Measurements from ENCODE around the gene KRTAP5-4.
"Not testable (repeated sequence)": the region's sequence is repeated elsewhere in the genome, so short reads cannot be mapped to it uniquely, and the experiment has no call there.

Gene KRTAP5-4

GRCh38 chr11:1603629-1604028, 18.3 kb downstream of the KRTAP5-4 start:
- Histone ChIP-seq H3K14ac (ENCODE audit: low read length in 2 of 2) (no peak overlapping the region), H3K36me3 (ENCODE audit: control insufficient read depth in 1 of 2, insufficient read depth in 2 of 2, low read depth in 1 of 2, low read length in 2 of 2) (no peaks in the 10 kb centered on the region), H3K27me3 (ENCODE audit: control insufficient read depth in 1 of 2, insufficient read depth in 1 of 2, low read length in 2 of 2) (peaks cover 72 to 86% of the 10 kb centered on the region in 2 experiments), H3K4ac (ENCODE audit: low read depth in 1 of 2, low read length in 2 of 2) (no peak overlapping the region), H2BK15ac (ENCODE audit: low read depth, poor library complexity, severe bottlenecking) (no peak overlapping the region), H4K8ac (ENCODE audit: low read length) (no peak overlapping the region), H3K4me3 (ENCODE audit: insufficient read depth in 1 of 2, low read depth in 1 of 2, low read length in 2 of 2) (no peak overlapping the region), H4K91ac (ENCODE audit: low read length) (no peak overlapping the region), H3K4me1 (ENCODE audit: control insufficient read depth, insufficient read depth, low read depth, low read length) (peaks cover 2% of the 10 kb centered on the region), H3K79me1 (replicated peaks; ENCODE audit: low read length, poor library complexity, severe bottlenecking) (no peaks in the 10 kb centered on the region), H2AK5ac (ENCODE audit: low read length, severe bottlenecking) (no peak overlapping the region), H2BK120ac (ENCODE audit: low read depth, low read length) (no peak overlapping the region), H2AFZ (ENCODE audit: low read depth, low read length) (no peak overlapping the region), H2BK5ac (ENCODE audit: low read depth, low read length, poor library complexity, severe bottlenecking) (no peak overlapping the region), H3K4me2 (ENCODE audit: low read length, poor library complexity, severe bottlenecking) (no peak overlapping the region), H3K9me3 (ENCODE audit: control insufficient read depth, low read length) (no peaks in the 10 kb centered on the region), H2BK12ac (ENCODE audit: low read length in 2 of 2) (no peak overlapping the region), H3K27ac (ENCODE audit: low read length, poor library complexity, severe bottlenecking) (no peak overlapping the region), H3K18ac (ENCODE audit: low read depth in 1 of 2, low read length in 2 of 2) (no peak overlapping the region), H3K9ac (ENCODE audit: low read length) (no peak overlapping the region), H3K23ac (ENCODE audit: low read length in 2 of 2) (no peak overlapping the region)
- no peak for DNase-seq
- 74% methylated on average over 1 of the region's 1 CpG for WGBS

- peaks cover 71 to 80% of the 10 kb centered on the region in 2 experiments for H3K27me3 ChIP-seq (ENCODE audit: control insufficient read depth in 1 of 2, insufficient read depth in 1 of 2, low read length in 2 of 2)
- not testable (repeated sequence) for H3K14ac ChIP-seq (ENCODE audit: low read length in 2 of 2); H3K23ac ChIP-seq (ENCODE audit: low read length in 2 of 2); H4K91ac ChIP-seq (ENCODE audit: low read length); H3K4ac ChIP-seq (ENCODE audit: low read depth in 1 of 2, low read length in 2 of 2); H2BK12ac ChIP-seq (ENCODE audit: low read length in 2 of 2); H3K36me3 ChIP-seq (ENCODE audit: control insufficient read depth in 1 of 2, insufficient read depth in 2 of 2, low read depth in 1 of 2, low read length in 2 of 2); H2BK5ac ChIP-seq (ENCODE audit: low read depth, low read length, poor library complexity, severe bottlenecking); H2BK15ac ChIP-seq (ENCODE audit: low read depth, poor library complexity, severe bottlenecking); H3K4me2 ChIP-seq (ENCODE audit: low read length, poor library complexity, severe bottlenecking); H3K27ac ChIP-seq (ENCODE audit: low read length, poor library complexity, severe bottlenecking); DNase-seq; H3K9me3 ChIP-seq (ENCODE audit: control insufficient read depth, low read length); H4K8ac ChIP-seq (ENCODE audit: low read length); H3K4me1 ChIP-seq (ENCODE audit: control insufficient read depth, insufficient read depth, low read depth, low read length); H3K18ac ChIP-seq (ENCODE audit: low read depth in 1 of 2, low read length in 2 of 2); H3K79me1 ChIP-seq (replicated peaks; ENCODE audit: low read length, poor library complexity, severe bottlenecking); H3K4me3 ChIP-seq (ENCODE audit: insufficient read depth in 1 of 2, low read depth in 1 of 2, low read length in 2 of 2); H2AK5ac ChIP-seq (ENCODE audit: low read length, severe bottlenecking); H3K9ac ChIP-seq (ENCODE audit: low read length); H2BK120ac ChIP-seq (ENCODE audit: low read depth, low read length); H2AFZ ChIP-seq (ENCODE audit: low read depth, low read length)
- WGBS: 85% methylated on average over 3 of the region's 3 CpGs
These were observed 20.3 kb downstream of the KRTAP5-4 start for GRCh38 chr11:1601663-1602062.

- H3K9me3 ChIP-seq (ENCODE audit: control insufficient read depth, low read length): no peaks in the 10 kb centered on the region
These were observed 21.3 kb downstream of the KRTAP5-4 start for GRCh38 chr11:1600626-1601025.

GRCh38 chr11:1598816-1599215, 23.1 kb downstream of the KRTAP5-4 start:
- Histone ChIP-seq H3K79me1 (replicated peaks; ENCODE audit: low read length, poor library complexity, severe bottlenecking) (no peaks in the 10 kb centered on the region), H2BK5ac (ENCODE audit: low read depth, low read length, poor library complexity, severe bottlenecking) (no peak overlapping the region), H3K4me3 (ENCODE audit: insufficient read depth in 1 of 2, low read depth in 1 of 2, low read length in 2 of 2) (no peak overlapping the region), H3K18ac (ENCODE audit: low read depth in 1 of 2, low read length in 2 of 2) (no peak overlapping the region), H3K14ac (ENCODE audit: low read length in 2 of 2) (no peak overlapping the region), H2AFZ (ENCODE audit: low read depth, low read length) (no peak overlapping the region), H3K4me2 (ENCODE audit: low read length, poor library complexity, severe bottlenecking) (no peak overlapping the region), H2BK12ac (ENCODE audit: low read length in 2 of 2) (no peak overlapping the region), H4K8ac (ENCODE audit: low read length) (no peak overlapping the region), H3K36me3 (ENCODE audit: control insufficient read depth in 1 of 2, insufficient read depth in 2 of 2, low read depth in 1 of 2, low read length in 2 of 2) (no peaks in the 10 kb centered on the region), H4K91ac (ENCODE audit: low read length) (no peak overlapping the region), H3K27ac (ENCODE audit: low read length, poor library complexity, severe bottlenecking) (no peak overlapping the region), H3K4me1 (ENCODE audit: control insufficient read depth, insufficient read depth, low read depth, low read length) (no peaks in the 10 kb centered on the region), H3K9ac (ENCODE audit: low read length) (no peak overlapping the region), H3K23ac (ENCODE audit: low read length in 2 of 2) (no peak overlapping the region), H3K9me3 (ENCODE audit: control insufficient read depth, low read length) (no peaks in the 10 kb centered on the region), H3K27me3 (ENCODE audit: control insufficient read depth in 1 of 2, insufficient read depth in 1 of 2, low read length in 2 of 2) (peaks cover 58 to 83% of the 10 kb centered on the region in 2 experiments), H2BK120ac (ENCODE audit: low read depth, low read length) (no peak overlapping the region), H2AK5ac (ENCODE audit: low read length, severe bottlenecking) (no peak overlapping the region), H2BK15ac (ENCODE audit: low read depth, poor library complexity, severe bottlenecking) (no peak overlapping the region), H3K4ac (ENCODE audit: low read depth in 1 of 2, low read length in 2 of 2) (no peak overlapping the region)
- WGBS: 40% methylated on average over 1 of the region's 6 CpGs
- no peak for DNase-seq

More at GRCh38 chr11:1600626-1601025, 21.3 kb downstream of the KRTAP5-4 start:
- Histone ChIP-seq H3K36me3 (ENCODE audit: control insufficient read depth in 1 of 2, insufficient read depth in 2 of 2, low read depth in 1 of 2, low read length in 2 of 2) (no peaks in the 10 kb centered on the region), H2BK5ac (ENCODE audit: low read depth, low read length, poor library complexity, severe bottlenecking) (no peak overlapping the region), H2BK12ac (ENCODE audit: low read length in 2 of 2) (no peak overlapping the region), H2BK120ac (ENCODE audit: low read depth, low read length) (no peak overlapping the region), H2AK5ac (ENCODE audit: low read length, severe bottlenecking) (no peak overlapping the region), H3K9ac (ENCODE audit: low read length) (no peak overlapping the region), H3K14ac (ENCODE audit: low read length in 2 of 2) (no peak overlapping the region), H3K4ac (ENCODE audit: low read depth in 1 of 2, low read length in 2 of 2) (no peak overlapping the region), H3K27ac (ENCODE audit: low read length, poor library complexity, severe bottlenecking) (no peak overlapping the region), H3K4me3 (ENCODE audit: insufficient read depth in 1 of 2, low read depth in 1 of 2, low read length in 2 of 2) (no peak overlapping the region), H4K8ac (ENCODE audit: low read length) (no peak overlapping the region), H2BK15ac (ENCODE audit: low read depth, poor library complexity, severe bottlenecking) (no peak overlapping the region), H3K4me2 (ENCODE audit: low read length, poor library complexity, severe bottlenecking) (no peak overlapping the region), H3K4me1 (ENCODE audit: control insufficient read depth, insufficient read depth, low read depth, low read length) (no peaks in the 10 kb centered on the region), H3K79me1 (replicated peaks; ENCODE audit: low read length, poor library complexity, severe bottlenecking) (no peaks in the 10 kb centered on the region), H2AFZ (ENCODE audit: low read depth, low read length) (no peak overlapping the region), H3K23ac (ENCODE audit: low read length in 2 of 2) (no peak overlapping the region), H4K91ac (ENCODE audit: low read length) (no peak overlapping the region), H3K27me3 (ENCODE audit: control insufficient read depth in 1 of 2, insufficient read depth in 1 of 2, low read length in 2 of 2) (peaks cover 71 to 80% of the 10 kb centered on the region in 2 experiments), H3K18ac (ENCODE audit: low read depth in 1 of 2, low read length in 2 of 2) (no peak overlapping the region)
- DNase-seq: no peak
- 85% methylated on average over 4 of the region's 5 CpGs for WGBS

Measured in mesenchymal stem cell (in vitro differentiated cells and primary cell).